Gastroesophageal sphincter (tissue), 4 donors: ENCODE results near the gene BRSK1. TPM values are rescaled to one million over a fixed set of nuclear protein-coding genes. Genes with fewer than 3 reads are reported as not detected.

Source experiments
- ATAC-seq: fragments of 150-250 bp; one replicate; pipeline ENCODE4 v1.9.1; 2016; ENCODE audit warnings: mild to moderate bottlenecking, moderate library complexity
- H3K27ac ChIP-seq, 4 donors: fragments of 200-600 bp; sonication (generic) in 3 of 4; 1 replicate in 3 of 4; 2 replicates in 1 of 4; pipeline ENCODE4 v1.5.1; 2016 to 2019
- H3K27me3 ChIP-seq: fragments of 200-600 bp; sonication (generic); one replicate; pipeline ENCODE4 v1.5.1; 2019
- H3K36me3 ChIP-seq, 2 donors: fragments of 200-600 bp; sonication (generic); one replicate each; pipeline ENCODE4 v1.5.1; 2019; ENCODE audit warnings: control low read depth in 1 of 2
- H3K4me1 ChIP-seq, 3 donors: fragments of 200-600 bp; sonication (generic); 1 replicate in 2 of 3; 2 replicates in 1 of 3; pipeline ENCODE4 v1.5.1; 2016 to 2019; ENCODE audit warnings: control low read depth in 2 of 3
- H3K4me3 ChIP-seq, 2 donors: fragments of 200-600 bp; sonication (generic); one replicate each; pipeline ENCODE4 v1.5.1; 2019; ENCODE audit warnings: mild to moderate bottlenecking in 1 of 2, moderate library complexity in 1 of 2
- H3K9me3 ChIP-seq, 3 donors: fragments of 200-600 bp; sonication (generic); one replicate each; pipeline ENCODE4 v1.5.1; 2017 to 2019; ENCODE audit warnings: control low read depth in 2 of 3
- CTCF ChIP-seq, 4 experiments: fragments of 200-600 bp in 2 of 4; fragments of 450-650 bp in 2 of 4; sonication (generic) in 1 of 4; IDR thresholded peaks; one replicate each; pipeline ENCODE4 v1.5.1; 2017 to 2019; ENCODE audit warnings: antibody characterized with exemption in 4 of 4, mild to moderate bottlenecking in 2 of 4, moderate library complexity in 2 of 4
- EP300 ChIP-seq: sonication (generic); formaldehyde crosslinking; IDR thresholded peaks from one replicate; pipeline ENCODE4 v1.6.1; 2017; ENCODE audit warnings: antibody characterized with exemption, mild to moderate bottlenecking
- POLR2A ChIP-seq, 2 donors: fragments of 450-650 bp; IDR thresholded peaks; one replicate each; pipeline ENCODE4 v1.6.1; 2017; ENCODE audit warnings: antibody characterized with exemption in 2 of 2, mild to moderate bottlenecking in 2 of 2, moderate library complexity in 1 of 2
- POLR2AphosphoS5 ChIP-seq: sonication (generic); formaldehyde crosslinking; IDR thresholded peaks from one replicate; pipeline ENCODE4 v1.6.1; 2017; ENCODE audit warnings: antibody characterized with exemption
- WGBS, 2 donors: methylation state at CpG; one replicate each; pipeline ENCODE4 v1.1.5; 2018; ENCODE audit warnings: low coverage in 1 of 2; 5-methylcytosine and 5-hydroxymethylcytosine counted together
- total RNA-seq, 4 donors: library from RNA; depleted of rRNA; stranded (reverse); fragments of >200 nt; gene quantifications; one replicate each; pipeline ENCODE4 v1.1.0, GENCODE V29; 2016

Gene BRSK1
- total RNA-seq, 4 donors from 2014 or later: 4.0 to 19.8 (median 8.8) TPM

GRCh38 chr19:55276720-55277430 lies 6.9 kb upstream of the BRSK1 start:
- H3K36me3 ChIP-seq: peaks cover 0 to 61% of the 10 kb centered on the region in 2 donors
- ATAC-seq: no peak
- WGBS, 2 donors: 89 to 93% methylated on average over 3 to 6 of the region's 15 CpGs
- no peaks in the 10 kb centered on the region for H3K9me3 ChIP-seq
- TF ChIP-seq CTCF (IDR thresholded peaks at IDR 0.05) (no peak), EP300 (no peak), POLR2A (IDR thresholded peaks at IDR 0.05) (no peak), POLR2AphosphoS5 (no peak)
- H3K27me3 ChIP-seq: no peaks in the 10 kb centered on the region
- peaks cover 0 to 30% (median 10%) of the 10 kb centered on the region in 3 donors for H3K4me1 ChIP-seq
- H3K4me3 ChIP-seq: no peak overlapping the region
- no peak overlapping the region for H3K27ac ChIP-seq

- no peak overlapping the region for H3K27ac ChIP-seq
- peaks cover 0 to 30% (median 10%) of the 10 kb centered on the region in 3 donors for H3K4me1 ChIP-seq
- H3K36me3 ChIP-seq: peaks cover 0 to 55% of the 10 kb centered on the region in 2 donors
- H3K4me3 ChIP-seq: no peak overlapping the region
- TF ChIP-seq POLR2A (IDR thresholded peaks at IDR 0.05): no peak
- no peak for TF ChIP-seq EP300
- no peaks in the 10 kb centered on the region for H3K27me3 ChIP-seq
- WGBS, 2 donors: 76% methylated on average over 3 of the region's 17 CpGs; no CpG with 5 or more reads in 1 of the 2 donors
- ATAC-seq: no peak
- no peaks in the 10 kb centered on the region for H3K9me3 ChIP-seq
Measured at GRCh38 chr19:55277494-55277893, 6.3 kb upstream of the BRSK1 start.

GRCh38 chr19:55278391-55279135 lies 5.2 kb upstream of the BRSK1 start:
- Histone ChIP-seq H3K27ac (no peak overlapping the region), H3K9me3 (no peaks in the 10 kb centered on the region), H3K4me1 (peaks cover 0 to 36% (median 12%) of the 10 kb centered on the region in 3 donors), H3K27me3 (peaks cover 2% of the 10 kb centered on the region), H3K4me3 (no peak overlapping the region), H3K36me3 (peaks cover 0 to 45% of the 10 kb centered on the region in 2 donors)
- TF ChIP-seq EP300 (no peak), POLR2A (IDR thresholded peaks at IDR 0.05) (no peak), CTCF (IDR thresholded peaks at IDR 0.05) (no peak), POLR2AphosphoS5 (no peak)
- ATAC-seq: no peak
- 80 to 92% methylated on average over 4 to 10 of the region's 13 CpGs for WGBS, 2 donors

- Histone ChIP-seq H3K27me3 (peaks cover 10% of the 10 kb centered on the region), H3K4me1 (peaks cover 0 to 44% (median 13%) of the 10 kb centered on the region in 3 donors), H3K27ac (peak overlapping the region in 3 of 4 donors; percentile 84 to 90 (median 85)), H3K9me3 (no peaks in the 10 kb centered on the region), H3K4me3 (peak overlapping the region; percentile 66 to 74), H3K36me3 (peaks cover 0 to 37% of the 10 kb centered on the region in 2 donors)
- no peak for ATAC-seq
- no peak for TF ChIP-seq EP300
- no peak for TF ChIP-seq POLR2A (IDR thresholded peaks at IDR 0.05)
- no peak for TF ChIP-seq CTCF (IDR thresholded peaks at IDR 0.05)
- no peak for TF ChIP-seq POLR2AphosphoS5
- WGBS, 2 donors: 0 to 4% methylated on average over 4 of the region's 23 CpGs
Measured at GRCh38 chr19:55279340-55279739, 4.5 kb upstream of the BRSK1 start.

- Histone ChIP-seq H3K27me3 (peaks cover 11% of the 10 kb centered on the region), H3K9me3 (no peaks in the 10 kb centered on the region), H3K4me3 (peak within 1 kb of the TSS; percentile 66 to 74), H3K27ac (peak within 1 kb of the TSS; percentile 29 to 90 (median 84)), H3K36me3 (peaks cover 0 to 30% of the 10 kb centered on the region in 2 donors), H3K4me1 (peaks cover 0 to 51% (median 16%) of the 10 kb centered on the region in 3 donors)
- peak; percentile 93 for ATAC-seq
- WGBS, 2 donors: 0 to 1% methylated on average over 12 to 27 of the region's 52 CpGs
- TF ChIP-seq POLR2AphosphoS5 (peak; percentile 68), POLR2A (IDR thresholded peaks at IDR 0.05) (peak; percentile 12 to 23), CTCF (IDR thresholded peaks at IDR 0.05) (no peak)
Measured at GRCh38 chr19:55279770-55280643, 3.8 kb upstream of the BRSK1 start, which contains the start of gene HSPBP1. HSPBP1 (minus strand) TSS chr19:55280110; CDS start chr19:55279608, 502 bp downstream.
